Testis (tissue), 2 donors: ENCODE data around the gene TMPO.

ENCODE experiments used
- POLR2A ChIP-seq: fragments of 450-650 bp; IDR thresholded peaks from one replicate; pipeline ENCODE4 v1.6.1; 2017; ENCODE audit warnings: antibody characterized with exemption, mild to moderate bottlenecking, moderate library complexity
- TF ChIP-seq, protein P1 (sequence below), 3 experiments: fragments of 450-650 bp in 2 of 3; fragments of 200-600 bp in 1 of 3; sonication (generic) in 1 of 3; IDR thresholded peaks; one replicate each; pipeline ENCODE4 v1.5.1; 2016 to 2019; ENCODE audit warnings: antibody characterized with exemption in 3 of 3, mild to moderate bottlenecking in 2 of 3, moderate library complexity in 1 of 3

DNA sequence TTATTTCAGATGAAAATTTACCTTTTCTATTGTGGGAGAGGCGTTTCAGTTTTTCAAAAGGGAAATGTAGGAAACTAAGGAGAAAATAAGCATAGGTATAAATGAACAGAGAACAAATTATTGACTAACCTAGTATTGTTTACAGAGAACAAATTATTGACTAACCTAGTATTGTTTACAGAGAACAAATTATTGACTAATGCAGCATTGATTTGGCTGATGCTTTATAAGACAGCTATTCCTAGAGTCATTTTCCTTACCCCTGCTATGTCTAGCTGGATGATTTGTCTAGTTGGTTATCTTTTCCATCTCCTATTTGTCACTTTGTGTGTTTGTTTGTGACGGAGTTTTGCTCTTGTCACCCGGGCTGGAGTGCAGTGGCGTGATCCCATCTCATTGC is 22.6 kb downstream of the TMPO start:
- TF ChIP-seq, protein P1, sequence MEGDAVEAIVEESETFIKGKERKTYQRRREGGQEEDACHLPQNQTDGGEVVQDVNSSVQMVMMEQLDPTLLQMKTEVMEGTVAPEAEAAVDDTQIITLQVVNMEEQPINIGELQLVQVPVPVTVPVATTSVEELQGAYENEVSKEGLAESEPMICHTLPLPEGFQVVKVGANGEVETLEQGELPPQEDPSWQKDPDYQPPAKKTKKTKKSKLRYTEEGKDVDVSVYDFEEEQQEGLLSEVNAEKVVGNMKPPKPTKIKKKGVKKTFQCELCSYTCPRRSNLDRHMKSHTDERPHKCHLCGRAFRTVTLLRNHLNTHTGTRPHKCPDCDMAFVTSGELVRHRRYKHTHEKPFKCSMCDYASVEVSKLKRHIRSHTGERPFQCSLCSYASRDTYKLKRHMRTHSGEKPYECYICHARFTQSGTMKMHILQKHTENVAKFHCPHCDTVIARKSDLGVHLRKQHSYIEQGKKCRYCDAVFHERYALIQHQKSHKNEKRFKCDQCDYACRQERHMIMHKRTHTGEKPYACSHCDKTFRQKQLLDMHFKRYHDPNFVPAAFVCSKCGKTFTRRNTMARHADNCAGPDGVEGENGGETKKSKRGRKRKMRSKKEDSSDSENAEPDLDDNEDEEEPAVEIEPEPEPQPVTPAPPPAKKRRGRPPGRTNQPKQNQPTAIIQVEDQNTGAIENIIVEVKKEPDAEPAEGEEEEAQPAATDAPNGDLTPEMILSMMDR (IDR thresholded peaks at IDR 0.05): no peak
- TF ChIP-seq POLR2A: no peak
